ENCODE results near the gene RPL27.

RPL27 gene

GRCh38 chr17:43016216-43016615 lies 18.0 kb downstream of the RPL27 start:
- no peak for TF ChIP-seq ZNF565 (CRISPR knock-in tag; conservative IDR thresholded peaks at IDR 0.05; ENCODE audit: low read depth)
- TF ChIP-seq ARNTL (CRISPR knock-in tag; IDR thresholded peaks at IDR 0.05; ENCODE audit: borderline replicate concordance, low read depth), result no peak
- TF ChIP-seq PPARA (CRISPR knock-in tag; IDR thresholded peaks at IDR 0.05; ENCODE audit: borderline replicate concordance), result no peak
- TF ChIP-seq BACH2 (CRISPR knock-in tag; IDR thresholded peaks at IDR 0.05; ENCODE audit: borderline replicate concordance), result no peak
- TF ChIP-seq TOX (CRISPR knock-in tag; IDR thresholded peaks at IDR 0.05; ENCODE audit: borderline replicate concordance), result no peak
- TF ChIP-seq PATZ1 (CRISPR knock-in tag; IDR thresholded peaks at IDR 0.05; ENCODE audit: borderline replicate concordance), result no peak
- TF ChIP-seq SNAI2 (CRISPR knock-in tag; IDR thresholded peaks at IDR 0.05), result no peak
- no peak for TF ChIP-seq CSRNP3 (CRISPR knock-in tag; IDR thresholded peaks at IDR 0.05)
- no peak for TF ChIP-seq RARB (CRISPR knock-in tag; IDR thresholded peaks at IDR 0.05)
- TF ChIP-seq GLIS3 (CRISPR knock-in tag; IDR thresholded peaks at IDR 0.05), result no peak
- TF ChIP-seq ZC3H10 (CRISPR knock-in tag; IDR thresholded peaks at IDR 0.05), result no peak
- ATAC-seq, result no peak

GRCh38 chr17:43018008-43018853 lies 20.0 kb downstream of the RPL27 start:
- ATAC-seq, result no peak
- TF ChIP-seq ZNF565 (CRISPR knock-in tag; conservative IDR thresholded peaks at IDR 0.05; ENCODE audit: low read depth) (no peak), ZFP30 (CRISPR knock-in tag; IDR thresholded peaks at IDR 0.05) (no peak), GLIS3 (CRISPR knock-in tag; IDR thresholded peaks at IDR 0.05) (no peak), PATZ1 (CRISPR knock-in tag; IDR thresholded peaks at IDR 0.05; ENCODE audit: borderline replicate concordance) (no peak), POU6F1 (CRISPR knock-in tag; IDR thresholded peaks at IDR 0.05; ENCODE audit: borderline replicate concordance, low read depth) (no peak), CSRNP3 (CRISPR knock-in tag; IDR thresholded peaks at IDR 0.05) (no peak), ESRRG (CRISPR knock-in tag; IDR thresholded peaks at IDR 0.05) (no peak), TOX (CRISPR knock-in tag; IDR thresholded peaks at IDR 0.05; ENCODE audit: borderline replicate concordance) (no peak), ZFP3 (CRISPR knock-in tag; IDR thresholded peaks at IDR 0.05) (no peak), ZNF70 (CRISPR knock-in tag; IDR thresholded peaks at IDR 0.05) (no peak), CSDC2 (CRISPR knock-in tag; IDR thresholded peaks at IDR 0.05) (no peak), BACH2 (CRISPR knock-in tag; IDR thresholded peaks at IDR 0.05; ENCODE audit: borderline replicate concordance) (no peak), PPARA (CRISPR knock-in tag; IDR thresholded peaks at IDR 0.05; ENCODE audit: borderline replicate concordance) (no peak), ISL1 (CRISPR knock-in tag; IDR thresholded peaks at IDR 0.05) (no peak), ARNTL (CRISPR knock-in tag; IDR thresholded peaks at IDR 0.05; ENCODE audit: borderline replicate concordance, low read depth) (no peak), ZNF8 (CRISPR knock-in tag; IDR thresholded peaks at IDR 0.05) (no peak), CREB5 (CRISPR knock-in tag; IDR thresholded peaks at IDR 0.05; ENCODE audit: low read depth) (no peak), TSHZ2 (CRISPR knock-in tag; IDR thresholded peaks at IDR 0.05) (no peak), SNAI2 (CRISPR knock-in tag; IDR thresholded peaks at IDR 0.05) (no peak)
